Measurements from ENCODE around the gene MPO. TPM values are rescaled to one million over a fixed set of nuclear protein-coding genes. Genes with fewer than 3 reads are reported as not detected.
A peak's percentile ranks its signal among the peaks of the same experiment; 100 is the strongest.

The MPO gene
- total RNA-seq, 1 experiment from 2014 or later: not detected

DNA sequence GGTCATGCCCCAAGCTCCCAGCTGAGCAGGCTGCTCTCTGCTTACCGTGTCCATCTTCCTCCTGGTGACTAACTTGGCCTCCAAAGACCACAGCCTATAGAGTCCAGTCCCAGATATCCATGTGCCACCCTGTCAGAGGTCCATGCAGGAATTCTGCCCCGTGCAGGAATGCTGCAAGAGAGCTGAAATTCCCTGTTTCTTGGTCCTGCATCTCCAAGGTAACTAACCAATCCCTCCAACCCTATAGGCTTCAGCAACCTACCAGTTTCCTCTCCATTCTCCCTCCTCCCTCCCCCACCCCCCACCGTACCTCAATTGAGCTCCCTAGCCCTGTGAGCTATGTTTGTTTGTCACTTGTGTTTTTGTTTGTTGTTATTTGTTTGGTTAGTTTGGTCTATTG lies 52.1 kb downstream of the MPO start:
- peak; percentile 56 for ATAC-seq
- ChIA-PET CTCF (interaction anchor here (0.7 to 3.7 kb wide), 7 partner anchors 10 to 89 kb away, joined by 3 to 20 read pairs (median 7); partner anchors contain the start of genes LPO and MKS1), POLR2A (interaction anchor here (0.6 kb wide), 1 partner anchor 9 kb away, joined by 5 read pairs; no protein-coding TSS in a partner anchor)
- no peaks in the 10 kb centered on the region for H3K36me3 Mint-ChIP-seq
- TF ChIP-seq, protein P1, sequence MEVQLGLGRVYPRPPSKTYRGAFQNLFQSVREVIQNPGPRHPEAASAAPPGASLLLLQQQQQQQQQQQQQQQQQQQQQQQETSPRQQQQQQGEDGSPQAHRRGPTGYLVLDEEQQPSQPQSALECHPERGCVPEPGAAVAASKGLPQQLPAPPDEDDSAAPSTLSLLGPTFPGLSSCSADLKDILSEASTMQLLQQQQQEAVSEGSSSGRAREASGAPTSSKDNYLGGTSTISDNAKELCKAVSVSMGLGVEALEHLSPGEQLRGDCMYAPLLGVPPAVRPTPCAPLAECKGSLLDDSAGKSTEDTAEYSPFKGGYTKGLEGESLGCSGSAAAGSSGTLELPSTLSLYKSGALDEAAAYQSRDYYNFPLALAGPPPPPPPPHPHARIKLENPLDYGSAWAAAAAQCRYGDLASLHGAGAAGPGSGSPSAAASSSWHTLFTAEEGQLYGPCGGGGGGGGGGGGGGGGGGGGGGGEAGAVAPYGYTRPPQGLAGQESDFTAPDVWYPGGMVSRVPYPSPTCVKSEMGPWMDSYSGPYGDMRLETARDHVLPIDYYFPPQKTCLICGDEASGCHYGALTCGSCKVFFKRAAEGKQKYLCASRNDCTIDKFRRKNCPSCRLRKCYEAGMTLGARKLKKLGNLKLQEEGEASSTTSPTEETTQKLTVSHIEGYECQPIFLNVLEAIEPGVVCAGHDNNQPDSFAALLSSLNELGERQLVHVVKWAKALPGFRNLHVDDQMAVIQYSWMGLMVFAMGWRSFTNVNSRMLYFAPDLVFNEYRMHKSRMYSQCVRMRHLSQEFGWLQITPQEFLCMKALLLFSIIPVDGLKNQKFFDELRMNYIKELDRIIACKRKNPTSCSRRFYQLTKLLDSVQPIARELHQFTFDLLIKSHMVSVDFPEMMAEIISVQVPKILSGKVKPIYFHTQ (CRISPR knock-in tag; IDR thresholded peaks at IDR 0.05): no peak
- TF ChIP-seq NFYB (CRISPR knock-in tag; conservative IDR thresholded peaks at IDR 0.05; ENCODE audit: low read depth) (no peak), ZNF423 (CRISPR knock-in tag; IDR thresholded peaks at IDR 0.05) (no peak), CREB1 (CRISPR knock-in tag; IDR thresholded peaks at IDR 0.05) (no peak), ZNF232 (CRISPR knock-in tag; IDR thresholded peaks at IDR 0.05) (no peak)
- TF ChIP-seq, protein P2, sequence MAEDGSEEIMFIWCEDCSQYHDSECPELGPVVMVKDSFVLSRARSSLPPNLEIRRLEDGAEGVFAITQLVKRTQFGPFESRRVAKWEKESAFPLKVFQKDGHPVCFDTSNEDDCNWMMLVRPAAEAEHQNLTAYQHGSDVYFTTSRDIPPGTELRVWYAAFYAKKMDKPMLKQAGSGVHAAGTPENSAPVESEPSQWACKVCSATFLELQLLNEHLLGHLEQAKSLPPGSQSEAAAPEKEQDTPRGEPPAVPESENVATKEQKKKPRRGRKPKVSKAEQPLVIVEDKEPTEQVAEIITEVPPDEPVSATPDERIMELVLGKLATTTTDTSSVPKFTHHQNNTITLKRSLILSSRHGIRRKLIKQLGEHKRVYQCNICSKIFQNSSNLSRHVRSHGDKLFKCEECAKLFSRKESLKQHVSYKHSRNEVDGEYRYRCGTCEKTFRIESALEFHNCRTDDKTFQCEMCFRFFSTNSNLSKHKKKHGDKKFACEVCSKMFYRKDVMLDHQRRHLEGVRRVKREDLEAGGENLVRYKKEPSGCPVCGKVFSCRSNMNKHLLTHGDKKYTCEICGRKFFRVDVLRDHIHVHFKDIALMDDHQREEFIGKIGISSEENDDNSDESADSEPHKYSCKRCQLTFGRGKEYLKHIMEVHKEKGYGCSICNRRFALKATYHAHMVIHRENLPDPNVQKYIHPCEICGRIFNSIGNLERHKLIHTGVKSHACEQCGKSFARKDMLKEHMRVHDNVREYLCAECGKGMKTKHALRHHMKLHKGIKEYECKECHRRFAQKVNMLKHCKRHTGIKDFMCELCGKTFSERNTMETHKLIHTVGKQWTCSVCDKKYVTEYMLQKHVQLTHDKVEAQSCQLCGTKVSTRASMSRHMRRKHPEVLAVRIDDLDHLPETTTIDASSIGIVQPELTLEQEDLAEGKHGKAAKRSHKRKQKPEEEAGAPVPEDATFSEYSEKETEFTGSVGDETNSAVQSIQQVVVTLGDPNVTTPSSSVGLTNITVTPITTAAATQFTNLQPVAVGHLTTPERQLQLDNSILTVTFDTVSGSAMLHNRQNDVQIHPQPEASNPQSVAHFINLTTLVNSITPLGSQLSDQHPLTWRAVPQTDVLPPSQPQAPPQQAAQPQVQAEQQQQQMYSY (CRISPR knock-in tag; IDR thresholded peaks at IDR 0.05): no peak
- TF ChIP-seq, protein P3, sequence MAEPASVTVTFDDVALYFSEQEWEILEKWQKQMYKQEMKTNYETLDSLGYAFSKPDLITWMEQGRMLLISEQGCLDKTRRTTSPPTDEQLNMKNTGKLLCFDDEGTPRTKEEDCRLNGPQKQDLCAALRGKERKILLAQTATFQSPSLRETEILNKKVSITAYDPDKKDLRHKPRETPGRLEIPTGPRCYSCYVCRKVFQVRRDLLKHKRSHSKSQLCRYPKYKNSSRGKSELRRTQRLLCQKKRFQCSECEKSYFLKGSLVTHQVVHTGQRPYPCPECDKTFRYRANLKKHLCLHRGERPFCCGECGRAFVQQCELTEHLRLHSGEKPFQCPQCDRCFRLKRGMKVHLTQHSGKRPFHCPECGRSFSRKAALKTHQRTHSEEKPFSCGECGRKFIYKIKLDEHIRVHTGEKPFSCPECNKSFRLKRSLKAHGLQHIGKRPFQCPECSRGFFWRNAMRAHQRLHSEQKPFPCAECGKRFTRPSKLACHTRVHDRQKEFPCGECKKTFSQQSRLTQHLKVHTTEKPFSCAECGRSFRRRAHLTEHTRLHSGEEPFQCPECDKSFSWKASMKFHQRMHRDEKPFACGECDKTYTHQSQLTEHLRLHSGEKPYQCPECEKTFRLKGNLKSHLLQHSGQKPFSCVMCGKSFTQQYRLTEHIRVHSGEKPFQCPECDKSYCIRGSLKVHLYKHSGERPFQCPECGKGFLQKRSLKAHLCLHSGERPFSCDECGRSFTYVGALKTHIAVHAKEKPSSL (CRISPR knock-in tag; conservative IDR thresholded peaks at IDR 0.05): no peak
- TF ChIP-seq, protein P4, sequence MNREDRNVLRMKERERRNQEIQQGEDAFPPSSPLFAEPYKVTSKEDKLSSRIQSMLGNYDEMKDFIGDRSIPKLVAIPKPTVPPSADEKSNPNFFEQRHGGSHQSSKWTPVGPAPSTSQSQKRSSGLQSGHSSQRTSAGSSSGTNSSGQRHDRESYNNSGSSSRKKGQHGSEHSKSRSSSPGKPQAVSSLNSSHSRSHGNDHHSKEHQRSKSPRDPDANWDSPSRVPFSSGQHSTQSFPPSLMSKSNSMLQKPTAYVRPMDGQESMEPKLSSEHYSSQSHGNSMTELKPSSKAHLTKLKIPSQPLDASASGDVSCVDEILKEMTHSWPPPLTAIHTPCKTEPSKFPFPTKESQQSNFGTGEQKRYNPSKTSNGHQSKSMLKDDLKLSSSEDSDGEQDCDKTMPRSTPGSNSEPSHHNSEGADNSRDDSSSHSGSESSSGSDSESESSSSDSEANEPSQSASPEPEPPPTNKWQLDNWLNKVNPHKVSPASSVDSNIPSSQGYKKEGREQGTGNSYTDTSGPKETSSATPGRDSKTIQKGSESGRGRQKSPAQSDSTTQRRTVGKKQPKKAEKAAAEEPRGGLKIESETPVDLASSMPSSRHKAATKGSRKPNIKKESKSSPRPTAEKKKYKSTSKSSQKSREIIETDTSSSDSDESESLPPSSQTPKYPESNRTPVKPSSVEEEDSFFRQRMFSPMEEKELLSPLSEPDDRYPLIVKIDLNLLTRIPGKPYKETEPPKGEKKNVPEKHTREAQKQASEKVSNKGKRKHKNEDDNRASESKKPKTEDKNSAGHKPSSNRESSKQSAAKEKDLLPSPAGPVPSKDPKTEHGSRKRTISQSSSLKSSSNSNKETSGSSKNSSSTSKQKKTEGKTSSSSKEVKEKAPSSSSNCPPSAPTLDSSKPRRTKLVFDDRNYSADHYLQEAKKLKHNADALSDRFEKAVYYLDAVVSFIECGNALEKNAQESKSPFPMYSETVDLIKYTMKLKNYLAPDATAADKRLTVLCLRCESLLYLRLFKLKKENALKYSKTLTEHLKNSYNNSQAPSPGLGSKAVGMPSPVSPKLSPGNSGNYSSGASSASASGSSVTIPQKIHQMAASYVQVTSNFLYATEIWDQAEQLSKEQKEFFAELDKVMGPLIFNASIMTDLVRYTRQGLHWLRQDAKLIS (CRISPR knock-in tag; IDR thresholded peaks at IDR 0.05; ENCODE audit: borderline replicate concordance): no peak
- H3K27ac Mint-ChIP-seq: no peak overlapping the region
- H3K9me3 Mint-ChIP-seq: no peaks in the 10 kb centered on the region
- DNase-seq (ENCODE audit: low spot score): no peak
- H3K4me1 Mint-ChIP-seq: peaks cover 11% of the 10 kb centered on the region
- no peak overlapping the region for H3K4me3 Mint-ChIP-seq
- H3K27me3 Mint-ChIP-seq (ENCODE audit: low read depth): peaks cover 66% of the 10 kb centered on the region

DNA sequence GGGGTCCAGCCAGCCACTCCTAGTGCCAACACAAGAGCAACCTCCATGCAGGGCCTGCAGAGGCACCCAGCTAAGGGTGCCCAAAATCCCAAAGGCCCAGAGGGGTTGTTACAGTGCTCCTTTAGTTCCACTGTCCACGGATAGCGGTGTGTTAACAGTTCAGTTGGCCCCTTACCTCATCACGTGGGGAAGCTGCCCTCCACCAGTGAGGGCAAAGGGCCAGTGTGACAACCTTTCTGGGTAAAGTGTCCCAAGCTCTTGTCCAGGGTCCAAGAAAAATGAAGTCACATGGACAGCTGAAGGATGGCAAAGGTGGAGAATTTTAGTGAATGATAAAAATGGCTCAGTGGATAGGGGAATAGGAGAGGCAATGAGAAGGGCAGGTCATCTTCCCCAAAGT lies 53.0 kb downstream of the MPO start:
- Mint-ChIP-seq H3K4me1 (peaks cover 11% of the 10 kb centered on the region), H3K36me3 (no peaks in the 10 kb centered on the region), H3K9me3 (no peaks in the 10 kb centered on the region), H3K4me3 (no peak overlapping the region), H3K27me3 (ENCODE audit: low read depth) (peaks cover 68% of the 10 kb centered on the region), H3K27ac (no peak overlapping the region)
- POLR2A ChIA-PET: no interaction called here
- no peak for ATAC-seq
- no peak for DNase-seq (ENCODE audit: low spot score)
- CTCF ChIA-PET: interaction anchor here (1.3 to 3.7 kb wide), 3 partner anchors 8 to 28 kb away, joined by 7 to 20 read pairs (median 10); partner anchors contain the start of gene MKS1
- TF ChIP-seq, protein P5, sequence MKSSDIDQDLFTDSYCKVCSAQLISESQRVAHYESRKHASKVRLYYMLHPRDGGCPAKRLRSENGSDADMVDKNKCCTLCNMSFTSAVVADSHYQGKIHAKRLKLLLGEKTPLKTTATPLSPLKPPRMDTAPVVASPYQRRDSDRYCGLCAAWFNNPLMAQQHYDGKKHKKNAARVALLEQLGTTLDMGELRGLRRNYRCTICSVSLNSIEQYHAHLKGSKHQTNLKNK (CRISPR knock-in tag; IDR thresholded peaks at IDR 0.05): no peak
- TF ChIP-seq, protein P6, sequence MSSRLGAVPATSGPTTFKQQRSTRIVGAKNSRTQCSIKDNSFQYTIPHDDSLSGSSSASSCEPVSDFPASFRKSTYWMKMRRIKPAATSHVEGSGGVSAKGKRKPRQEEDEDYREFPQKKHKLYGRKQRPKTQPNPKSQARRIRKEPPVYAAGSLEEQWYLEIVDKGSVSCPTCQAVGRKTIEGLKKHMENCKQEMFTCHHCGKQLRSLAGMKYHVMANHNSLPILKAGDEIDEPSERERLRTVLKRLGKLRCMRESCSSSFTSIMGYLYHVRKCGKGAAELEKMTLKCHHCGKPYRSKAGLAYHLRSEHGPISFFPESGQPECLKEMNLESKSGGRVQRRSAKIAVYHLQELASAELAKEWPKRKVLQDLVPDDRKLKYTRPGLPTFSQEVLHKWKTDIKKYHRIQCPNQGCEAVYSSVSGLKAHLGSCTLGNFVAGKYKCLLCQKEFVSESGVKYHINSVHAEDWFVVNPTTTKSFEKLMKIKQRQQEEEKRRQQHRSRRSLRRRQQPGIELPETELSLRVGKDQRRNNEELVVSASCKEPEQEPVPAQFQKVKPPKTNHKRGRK (CRISPR knock-in tag; IDR thresholded peaks at IDR 0.05; ENCODE audit: borderline replicate concordance): no peak
- TF ChIP-seq, protein P7, sequence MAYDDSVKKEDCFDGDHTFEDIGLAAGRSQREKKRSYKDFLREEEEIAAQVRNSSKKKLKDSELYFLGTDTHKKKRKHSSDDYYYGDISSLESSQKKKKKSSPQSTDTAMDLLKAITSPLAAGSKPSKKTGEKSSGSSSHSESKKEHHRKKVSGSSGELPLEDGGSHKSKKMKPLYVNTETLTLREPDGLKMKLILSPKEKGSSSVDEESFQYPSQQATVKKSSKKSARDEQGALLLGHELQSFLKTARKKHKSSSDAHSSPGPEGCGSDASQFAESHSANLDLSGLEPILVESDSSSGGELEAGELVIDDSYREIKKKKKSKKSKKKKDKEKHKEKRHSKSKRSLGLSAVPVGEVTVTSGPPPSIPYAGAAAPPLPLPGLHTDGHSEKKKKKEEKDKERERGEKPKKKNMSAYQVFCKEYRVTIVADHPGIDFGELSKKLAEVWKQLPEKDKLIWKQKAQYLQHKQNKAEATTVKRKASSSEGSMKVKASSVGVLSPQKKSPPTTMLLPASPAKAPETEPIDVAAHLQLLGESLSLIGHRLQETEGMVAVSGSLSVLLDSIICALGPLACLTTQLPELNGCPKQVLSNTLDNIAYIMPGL (CRISPR knock-in tag; IDR thresholded peaks at IDR 0.05): no peak
- no peak for TF ChIP-seq FOXP1 (CRISPR knock-in tag; IDR thresholded peaks at IDR 0.05; ENCODE audit: borderline replicate concordance)
- TF ChIP-seq, protein P8, sequence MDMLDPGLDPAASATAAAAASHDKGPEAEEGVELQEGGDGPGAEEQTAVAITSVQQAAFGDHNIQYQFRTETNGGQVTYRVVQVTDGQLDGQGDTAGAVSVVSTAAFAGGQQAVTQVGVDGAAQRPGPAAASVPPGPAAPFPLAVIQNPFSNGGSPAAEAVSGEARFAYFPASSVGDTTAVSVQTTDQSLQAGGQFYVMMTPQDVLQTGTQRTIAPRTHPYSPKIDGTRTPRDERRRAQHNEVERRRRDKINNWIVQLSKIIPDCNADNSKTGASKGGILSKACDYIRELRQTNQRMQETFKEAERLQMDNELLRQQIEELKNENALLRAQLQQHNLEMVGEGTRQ (CRISPR knock-in tag; IDR thresholded peaks at IDR 0.05): no peak
- TF ChIP-seq, protein P9, sequence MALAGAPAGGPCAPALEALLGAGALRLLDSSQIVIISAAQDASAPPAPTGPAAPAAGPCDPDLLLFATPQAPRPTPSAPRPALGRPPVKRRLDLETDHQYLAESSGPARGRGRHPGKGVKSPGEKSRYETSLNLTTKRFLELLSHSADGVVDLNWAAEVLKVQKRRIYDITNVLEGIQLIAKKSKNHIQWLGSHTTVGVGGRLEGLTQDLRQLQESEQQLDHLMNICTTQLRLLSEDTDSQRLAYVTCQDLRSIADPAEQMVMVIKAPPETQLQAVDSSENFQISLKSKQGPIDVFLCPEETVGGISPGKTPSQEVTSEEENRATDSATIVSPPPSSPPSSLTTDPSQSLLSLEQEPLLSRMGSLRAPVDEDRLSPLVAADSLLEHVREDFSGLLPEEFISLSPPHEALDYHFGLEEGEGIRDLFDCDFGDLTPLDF (CRISPR knock-in tag; IDR thresholded peaks at IDR 0.05): no peak
